Thyroid gland (tissue), 4 donors: ENCODE measurements around the gene TMEM158. TPM values are rescaled to one million over a fixed set of nuclear protein-coding genes. Genes with fewer than 3 reads are reported as not detected.

Experiments
- DNase-seq, 2 donors: peaks; one replicate each; pipeline ENCODE4 v3.0.0-alpha.2; 2019
- H3K27ac ChIP-seq, 3 donors: fragments of 200-600 bp; sonication (generic); 1 replicate in 2 of 3; 2 replicates in 1 of 3; pipeline ENCODE4 v1.5.1; 2016 to 2019; ENCODE audit warnings: mild to moderate bottlenecking in 1 of 3, moderate library complexity in 1 of 3
- H3K27me3 ChIP-seq: fragments of 200-600 bp; sonication (generic); one replicate; pipeline ENCODE4 v1.5.1; 2019
- H3K36me3 ChIP-seq, 2 donors: fragments of 200-600 bp; sonication (generic); one replicate each; pipeline ENCODE4 v1.5.1; 2016 to 2019
- H3K4me1 ChIP-seq, 2 donors: fragments of 200-600 bp; sonication (generic); one replicate each; pipeline ENCODE4 v1.5.1; 2017 to 2019
- H3K4me3 ChIP-seq, 3 donors: fragments of 200-600 bp; sonication (generic); replicated peaks in 1 of 3; 1 replicate in 2 of 3; 2 replicates in 1 of 3; pipeline ENCODE4 v1.5.1; 2016; ENCODE audit warnings: mild to moderate bottlenecking in 1 of 3
- H3K9me3 ChIP-seq: fragments of 200-600 bp; sonication (generic); one replicate; pipeline ENCODE4 v1.5.1; 2017
- POLR2A ChIP-seq, 2 donors: fragments of 450-650 bp; IDR thresholded peaks; one replicate each; pipeline ENCODE4 v1.6.1; 2017; ENCODE audit warnings: antibody characterized with exemption in 2 of 2, mild to moderate bottlenecking in 2 of 2, moderate library complexity in 1 of 2
- WGBS, 2 donors: methylation state at CpG; one replicate each; pipeline ENCODE4 v1.1.5; 2017; 5-methylcytosine and 5-hydroxymethylcytosine counted together
- intact Hi-C: fragments of 100-400 bp; cut with DNase I; formaldehyde crosslinking; loops from one replicate; pipeline ENCODE4 v1.15.1; 2023
- small RNA-seq: library from RNA; depleted of rRNA; stranded (forward); fragments of <200 nt; gene quantifications from one replicate; pipeline ENCODE3, GENCODE V24; 2016
- total RNA-seq, 4 donors: library from RNA; depleted of rRNA; stranded (reverse); fragments of >200 nt; gene quantifications; one replicate each; pipeline ENCODE4 v1.2.3, GENCODE V29; 2016
- TF ChIP-seq, protein P1 (sequence below), 6 experiments: fragments of 200-600 bp in 3 of 6; fragments of 450-650 bp in 3 of 6; sonication (generic) in 3 of 6; IDR thresholded peaks; one replicate each; pipeline ENCODE4 v1.5.1; 2016 to 2019; ENCODE audit warnings: antibody characterized with exemption in 6 of 6, mild to moderate bottlenecking in 2 of 6, inconsistent platforms in 1 of 6, moderate library complexity in 1 of 6

TMEM158 gene
- total RNA-seq, 4 donors from 2014 or later = 0.40 to 0.78 TPM; not detected in 2

GRCh38 chr3:45176912-45177311, 49.2 kb downstream of the TMEM158 start:
- no peak overlapping the region for H3K27ac ChIP-seq
- intact Hi-C loops = no loop called here
- H3K27me3 ChIP-seq = no peaks in the 10 kb centered on the region
- no peak for TF ChIP-seq POLR2A (IDR thresholded peaks at IDR 0.05)
- TF ChIP-seq, protein P1, sequence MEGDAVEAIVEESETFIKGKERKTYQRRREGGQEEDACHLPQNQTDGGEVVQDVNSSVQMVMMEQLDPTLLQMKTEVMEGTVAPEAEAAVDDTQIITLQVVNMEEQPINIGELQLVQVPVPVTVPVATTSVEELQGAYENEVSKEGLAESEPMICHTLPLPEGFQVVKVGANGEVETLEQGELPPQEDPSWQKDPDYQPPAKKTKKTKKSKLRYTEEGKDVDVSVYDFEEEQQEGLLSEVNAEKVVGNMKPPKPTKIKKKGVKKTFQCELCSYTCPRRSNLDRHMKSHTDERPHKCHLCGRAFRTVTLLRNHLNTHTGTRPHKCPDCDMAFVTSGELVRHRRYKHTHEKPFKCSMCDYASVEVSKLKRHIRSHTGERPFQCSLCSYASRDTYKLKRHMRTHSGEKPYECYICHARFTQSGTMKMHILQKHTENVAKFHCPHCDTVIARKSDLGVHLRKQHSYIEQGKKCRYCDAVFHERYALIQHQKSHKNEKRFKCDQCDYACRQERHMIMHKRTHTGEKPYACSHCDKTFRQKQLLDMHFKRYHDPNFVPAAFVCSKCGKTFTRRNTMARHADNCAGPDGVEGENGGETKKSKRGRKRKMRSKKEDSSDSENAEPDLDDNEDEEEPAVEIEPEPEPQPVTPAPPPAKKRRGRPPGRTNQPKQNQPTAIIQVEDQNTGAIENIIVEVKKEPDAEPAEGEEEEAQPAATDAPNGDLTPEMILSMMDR (IDR thresholded peaks at IDR 0.05) = no peak
- H3K9me3 ChIP-seq = no peaks in the 10 kb centered on the region
- H3K4me1 ChIP-seq = peaks cover 23 to 27% of the 10 kb centered on the region in 2 donors
- no peak for DNase-seq
- H3K4me3 ChIP-seq = no peak overlapping the region
- 68 to 80% methylated on average over 4 of the region's 4 CpGs for WGBS, 2 donors
- H3K36me3 ChIP-seq = no peaks in the 10 kb centered on the region

Small RNAs within 50 kb of the gene (small RNA-seq; reads per million reads assigned to genes)
- gene RF00012 = not detected

Other genes starting within 250 kb of the TMEM158 start
- 10 to 100 TPM; 28.2 to 78.4 (median 32.5) TPM for gene CLEC3B, start 200.0 kb downstream of the TMEM158 start, total RNA-seq
- gene CDCP1, start 79.9 kb downstream of the TMEM158 start, total RNA-seq = 10 to 100 TPM; 14.7 to 35.9 (median 24.2) TPM
- 10 to 100 TPM in 3 of 4 donors, 1 to 10 TPM in 1; 9.7 to 24.1 (median 20.7) TPM for gene LARS2, start 162.3 kb upstream of the TMEM158 start, total RNA-seq